Ovary (tissue), 9 donors: ENCODE measurements around the gene GZMA. TPM values are rescaled to one million over a fixed set of nuclear protein-coding genes. Genes with fewer than 3 reads are reported as not detected.

Source experiments
- DNase-seq, 5 donors: peaks; one replicate each; pipeline ENCODE4 v3.0.0-alpha.2; 2019 to 2020
- H3K27ac ChIP-seq, 2 donors: fragments of 200-600 bp; one replicate each; pipeline versions ENCODE4 v1.5.1 to v1.8.0; 2019 to 2022
- H3K27me3 ChIP-seq: fragments of 200-600 bp; one replicate; pipeline ENCODE4 v1.8.0; 2022
- H3K36me3 ChIP-seq: fragments of 200-600 bp; sonication (generic); one replicate; pipeline ENCODE4 v1.5.1; 2019
- H3K4me1 ChIP-seq: one replicate; pipeline ENCODE4 v1.8.1; 2013; ENCODE audit warnings: mild to moderate bottlenecking, moderate library complexity; ENCODE audit not compliant: insufficient read depth
- H3K4me3 ChIP-seq: fragments of 200-600 bp; sonication (generic); one replicate; pipeline ENCODE4 v1.5.1; 2017
- H3K9me3 ChIP-seq, 2 donors: fragments of 200-600 bp in 1 of 2; sonication (generic) in 1 of 2; one replicate each; pipeline versions ENCODE4 v1.5.1 to v1.8.1; 2013 to 2019; ENCODE audit warnings: mild to moderate bottlenecking in 1 of 2, moderate library complexity in 1 of 2
- CTCF ChIP-seq, 3 donors: fragments of 450-650 bp in 2 of 3; fragments of 200-600 bp in 1 of 3; IDR thresholded peaks; one replicate each; pipeline versions ENCODE4 v1.5.1 to v1.8.0; 2016 to 2022; ENCODE audit warnings: antibody characterized with exemption in 3 of 3, mild to moderate bottlenecking in 1 of 3
- EP300 ChIP-seq: sonication (generic); formaldehyde crosslinking; IDR thresholded peaks from one replicate; pipeline ENCODE4 v1.6.1; 2017; ENCODE audit warnings: antibody characterized with exemption
- POLR2A ChIP-seq: fragments of 450-650 bp; IDR thresholded peaks from one replicate; pipeline ENCODE4 v1.6.1; 2017; ENCODE audit warnings: antibody characterized with exemption, mild to moderate bottlenecking, moderate library complexity
- WGBS, 3 donors: extraction: QIAGEN DNeasy Blood & Tissue Kit in 1 of 3; methylation state at CpG; one replicate each; pipeline versions ENCODE4 v1.1.5 to v1.1.7; 2013 to 2017; 5-methylcytosine and 5-hydroxymethylcytosine counted together
- intact Hi-C, 4 donors: fragments of 100-400 bp; cut with DNase I; formaldehyde crosslinking; loops; one replicate each; pipeline versions ENCODE4 v1.11.0 to v1.15.1; 2022 to 2023
- polyA plus RNA-seq, 2 donors: library from polyadenylated mRNA; stranded (reverse); fragments of 200-250 nt in 1 of 2; fragments of 350-450 nt in 1 of 2; fragmentation: Illumina TruSeq in 1 of 2; extraction: RNeasy Lipid Tissue Mini Kit (QIAGEN cat#74804) in 1 of 2; gene quantifications; one replicate each; pipeline ENCODE4 v1.2.3, GENCODE V29; 2013 to 2014
- total RNA-seq, 7 donors: library from RNA; depleted of rRNA in 2 of 7; stranded (reverse); fragments of >200 nt in 2 of 7; fragmentation: NEBNext Ultra II Directional in 3 of 7; extraction: Animal tissue kit (Norgen Biotek cat#: 25700) in 3 of 7; gene quantifications; one replicate each; pipeline versions ENCODE4 v1.1.0 to v1.2.4, GENCODE V29; 2016 to 2023
- donor health status: DM: no; HTN: no; CAD: no; lungs with moderate emphysema.
- donor health status: DM: no; HTN: no; CAD: no.
- donor health status: Bipolar disorder and iron deficiency.
- donor health status: DM: yes; HTN: yes; CAD: no.
- donor health status: DM: no; HTN: no; CAD: no.
- donor health status: DM: yes; HTN: yes; CAD: no.

Gene GZMA
- total and polyA plus RNA-seq, 9 donors, result 0.51 to 12.9 (median 1.0) TPM; not detected in 1

- H3K4me1 ChIP-seq, result no peaks in the 10 kb centered on the region
- WGBS, 3 donors, result 64 to 69% (median 65%) methylated on average over 3 of the region's 3 CpGs
- intact Hi-C loops, result no loop called here
Measured at GRCh38 chr5:55114061-55114460, 11.6 kb downstream of the GZMA start.

GRCh38 chr5:55123365-55123764 is 20.9 kb downstream of the GZMA start:
- intact Hi-C loops, result no loop called here
- no peaks in the 10 kb centered on the region for H3K27me3 ChIP-seq
- no peak overlapping the region for H3K4me3 ChIP-seq
- DNase-seq, result no peak
- no peak for TF ChIP-seq POLR2A
- TF ChIP-seq CTCF (IDR thresholded peaks at IDR 0.05), result no peak
- no peak for TF ChIP-seq EP300
- no peak overlapping the region for H3K27ac ChIP-seq
- 66 to 76% (median 69%) methylated on average over 3 of the region's 3 CpGs for WGBS, 3 donors
- H3K36me3 ChIP-seq, result no peaks in the 10 kb centered on the region
- H3K4me1 ChIP-seq, result no peaks in the 10 kb centered on the region
- H3K9me3 ChIP-seq, result no peaks in the 10 kb centered on the region

More at GRCh38 chr5:55114061-55114460, 11.6 kb downstream of the GZMA start:
- no peaks in the 10 kb centered on the region for H3K36me3 ChIP-seq
- no peak for TF ChIP-seq EP300
- no peak for TF ChIP-seq POLR2A
- TF ChIP-seq CTCF (IDR thresholded peaks at IDR 0.05), result no peak
- no peaks in the 10 kb centered on the region for H3K27me3 ChIP-seq
- DNase-seq, result no peak
- H3K27ac ChIP-seq, result no peak overlapping the region
- H3K9me3 ChIP-seq, result no peaks in the 10 kb centered on the region
- no peak overlapping the region for H3K4me3 ChIP-seq

- H3K36me3 ChIP-seq, result no peaks in the 10 kb centered on the region
- H3K9me3 ChIP-seq, result no peaks in the 10 kb centered on the region
- WGBS, 3 donors, result 74 to 85% (median 80%) methylated on average over 5 of the region's 5 CpGs
- no peaks in the 10 kb centered on the region for H3K27me3 ChIP-seq
- TF ChIP-seq EP300 (no peak), CTCF (IDR thresholded peaks at IDR 0.05) (no peak), POLR2A (no peak)
- no peak for DNase-seq
- H3K27ac ChIP-seq, result no peak overlapping the region
- intact Hi-C loops, result loop anchor here in 1 of 4 donors (10.0 kb wide), 1 partner anchor 229 kb away; no protein-coding TSS in a partner anchor
- H3K4me3 ChIP-seq, result no peak overlapping the region
- H3K4me1 ChIP-seq, result no peaks in the 10 kb centered on the region
Measured at GRCh38 chr5:55134053-55134722, 31.7 kb downstream of the GZMA start.

GRCh38 chr5:55136521-55136920 is 34.1 kb downstream of the GZMA start:
- Histone ChIP-seq H3K27ac (no peak overlapping the region), H3K9me3 (no peaks in the 10 kb centered on the region), H3K27me3 (no peaks in the 10 kb centered on the region), H3K4me3 (no peak overlapping the region), H3K36me3 (no peaks in the 10 kb centered on the region), H3K4me1 (no peaks in the 10 kb centered on the region)
- TF ChIP-seq CTCF (IDR thresholded peaks at IDR 0.05) (no peak), POLR2A (no peak), EP300 (no peak)
- WGBS, 3 donors, result 49 to 62% (median 53%) methylated on average over 3 of the region's 3 CpGs
- DNase-seq, result no peak
- intact Hi-C loops, result loop anchor here in 1 of 4 donors (10.0 kb wide), 1 partner anchor 232 kb away; no protein-coding TSS in a partner anchor
